ENCODE results near the gene EHMT1. TPM values are rescaled to one million over a fixed set of nuclear protein-coding genes. Genes with fewer than 3 reads are reported as not detected.

Gene EHMT1
- total and polyA plus RNA-seq, 8 donors: 29.9 to 51.1 (median 32.6) TPM

GRCh38 chr9:137640862-137641261 is 22.1 kb downstream of the EHMT1 start:
- Histone ChIP-seq H3K36me3 (peaks cover 0 to 5% (median 0%) of the 10 kb centered on the region in 3 donors), H3K27me3 (no peaks in the 10 kb centered on the region), H3K27ac (no peak overlapping the region), H3K9me3 (no peaks in the 10 kb centered on the region), H3K4me3 (no peak overlapping the region), H3K4me1 (no peaks in the 10 kb centered on the region)
- no peak for ATAC-seq
- WGBS, 2 donors: 86 to 92% methylated on average over 5 of the region's 5 CpGs
- FAIRE-seq: no peak
- no peak for DNase-seq
- intact Hi-C loops (cut with DNase I): no loop called here
- TF ChIP-seq CTCF (IDR thresholded peaks at IDR 0.05): no peak

- peak in 1 of 6 donors; percentile 2 for DNase-seq
- FAIRE-seq: no peak
- no peaks in the 10 kb centered on the region for H3K9me3 ChIP-seq
- H3K4me1 ChIP-seq: no peaks in the 10 kb centered on the region
- peaks cover 0 to 5% (median 0%) of the 10 kb centered on the region in 3 donors for H3K36me3 ChIP-seq
- intact Hi-C loops (cut with DNase I): no loop called here
- H3K4me3 ChIP-seq: no peak overlapping the region
- TF ChIP-seq CTCF (IDR thresholded peaks at IDR 0.05): no peak
- WGBS, 2 donors: 92 to 95% methylated on average over 10 of the region's 10 CpGs
- H3K27ac ChIP-seq: no peak overlapping the region
- ATAC-seq: no peak
- no peaks in the 10 kb centered on the region for H3K27me3 ChIP-seq
Measured at GRCh38 chr9:137642118-137642601, 23.4 kb downstream of the EHMT1 start.

- H3K4me3 ChIP-seq: no peak overlapping the region
- 95 to 98% methylated on average over 5 of the region's 5 CpGs for WGBS, 2 donors
- no peaks in the 10 kb centered on the region for H3K27me3 ChIP-seq
- no peak overlapping the region for H3K27ac ChIP-seq
- peaks cover 0 to 5% (median 0%) of the 10 kb centered on the region in 3 donors for H3K36me3 ChIP-seq
- no peak for TF ChIP-seq CTCF (IDR thresholded peaks at IDR 0.05)
- no peaks in the 10 kb centered on the region for H3K4me1 ChIP-seq
- FAIRE-seq: no peak
- no peak for ATAC-seq
- intact Hi-C loops (cut with DNase I): no loop called here
- DNase-seq: peak in 1 of 6 donors; percentile 0
- H3K9me3 ChIP-seq: no peaks in the 10 kb centered on the region
Measured at GRCh38 chr9:137642892-137643291, 24.1 kb downstream of the EHMT1 start.

GRCh38 chr9:137643921-137644320 is 25.1 kb downstream of the EHMT1 start:
- no peak overlapping the region for H3K4me3 ChIP-seq
- intact Hi-C loops (cut with DNase I): no loop called here
- no peaks in the 10 kb centered on the region for H3K4me1 ChIP-seq
- H3K36me3 ChIP-seq: peaks cover 0 to 5% (median 0%) of the 10 kb centered on the region in 3 donors
- no peak overlapping the region for H3K27ac ChIP-seq
- TF ChIP-seq CTCF (IDR thresholded peaks at IDR 0.05): no peak
- no peaks in the 10 kb centered on the region for H3K9me3 ChIP-seq
- no peaks in the 10 kb centered on the region for H3K27me3 ChIP-seq
- DNase-seq: no peak
- no peak for FAIRE-seq
- ATAC-seq: no peak
- 94% methylated on average over 14 of the region's 14 CpGs for WGBS, 2 donors

- FAIRE-seq (no peak), DNase-seq (no peak), ATAC-seq (peak in 2 of 4 donors; percentile 49 to 65)
- Histone ChIP-seq H3K36me3 (peaks cover 0 to 5% (median 0%) of the 10 kb centered on the region in 3 donors), H3K4me1 (no peaks in the 10 kb centered on the region), H3K9me3 (no peaks in the 10 kb centered on the region), H3K27me3 (no peaks in the 10 kb centered on the region), H3K4me3 (no peak overlapping the region), H3K27ac (no peak overlapping the region)
- WGBS, 2 donors: 67 to 72% methylated on average over 5 of the region's 5 CpGs
- intact Hi-C loops (cut with DNase I): no loop called here
- TF ChIP-seq CTCF (IDR thresholded peaks at IDR 0.05): no peak
Measured at GRCh38 chr9:137645211-137645610, 26.4 kb downstream of the EHMT1 start.
